ENCODE results near the gene NEK7.
"Not testable (repeated sequence)": the region's sequence is repeated elsewhere in the genome, so short reads cannot be mapped to it uniquely, and the experiment has no call there.

NEK7 gene

DNA sequence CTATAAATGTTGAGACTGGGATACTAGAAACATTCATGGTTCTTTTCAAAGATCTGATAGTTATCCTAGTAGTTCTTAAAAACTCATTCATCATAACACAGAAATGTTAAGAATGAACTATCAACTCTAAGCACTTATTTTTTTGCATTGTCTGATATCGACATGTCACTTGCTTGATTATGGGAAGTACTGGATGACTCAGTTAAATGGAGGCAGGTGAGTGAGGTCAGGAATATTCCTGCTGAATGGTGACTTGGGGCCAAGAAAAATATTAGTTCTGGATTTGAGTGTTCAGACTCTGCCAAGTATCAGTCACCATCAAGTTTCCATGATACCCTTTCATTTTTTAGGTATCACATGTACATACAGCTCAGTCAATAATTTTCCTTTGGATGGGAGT lies 63.6 kb downstream of the NEK7 start:
- no peak overlapping the region for H3K27ac ChIP-seq

DNA sequence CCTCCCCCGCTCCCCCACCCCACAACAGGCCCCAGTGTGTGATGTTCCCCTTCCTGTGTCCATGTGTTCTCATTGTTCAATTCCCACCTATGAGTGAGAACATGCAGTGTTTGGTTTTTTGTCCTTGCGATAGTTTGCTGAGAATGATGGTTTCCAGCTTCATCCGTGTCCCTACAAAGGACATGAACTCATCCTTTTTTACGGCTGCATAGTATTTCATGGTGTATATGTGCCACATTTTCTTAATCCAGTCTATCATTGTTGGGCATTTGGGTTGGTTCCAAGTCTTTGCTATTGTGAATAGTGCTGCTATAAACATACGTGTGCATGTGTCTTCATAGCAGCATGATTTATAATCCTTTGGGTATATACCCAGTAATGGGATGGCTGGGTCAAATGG lies 70.2 kb downstream of the NEK7 start:
- H3K27ac ChIP-seq: not testable (repeated sequence)

More for the DNA sequence above, 63.6 kb downstream of the NEK7 start:
- TF ChIP-seq, protein P1, sequence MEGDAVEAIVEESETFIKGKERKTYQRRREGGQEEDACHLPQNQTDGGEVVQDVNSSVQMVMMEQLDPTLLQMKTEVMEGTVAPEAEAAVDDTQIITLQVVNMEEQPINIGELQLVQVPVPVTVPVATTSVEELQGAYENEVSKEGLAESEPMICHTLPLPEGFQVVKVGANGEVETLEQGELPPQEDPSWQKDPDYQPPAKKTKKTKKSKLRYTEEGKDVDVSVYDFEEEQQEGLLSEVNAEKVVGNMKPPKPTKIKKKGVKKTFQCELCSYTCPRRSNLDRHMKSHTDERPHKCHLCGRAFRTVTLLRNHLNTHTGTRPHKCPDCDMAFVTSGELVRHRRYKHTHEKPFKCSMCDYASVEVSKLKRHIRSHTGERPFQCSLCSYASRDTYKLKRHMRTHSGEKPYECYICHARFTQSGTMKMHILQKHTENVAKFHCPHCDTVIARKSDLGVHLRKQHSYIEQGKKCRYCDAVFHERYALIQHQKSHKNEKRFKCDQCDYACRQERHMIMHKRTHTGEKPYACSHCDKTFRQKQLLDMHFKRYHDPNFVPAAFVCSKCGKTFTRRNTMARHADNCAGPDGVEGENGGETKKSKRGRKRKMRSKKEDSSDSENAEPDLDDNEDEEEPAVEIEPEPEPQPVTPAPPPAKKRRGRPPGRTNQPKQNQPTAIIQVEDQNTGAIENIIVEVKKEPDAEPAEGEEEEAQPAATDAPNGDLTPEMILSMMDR (conservative IDR thresholded peaks at IDR 0.05): no peak
- no peak for TF ChIP-seq ZFX (IDR thresholded peaks at IDR 0.05)

DNA sequence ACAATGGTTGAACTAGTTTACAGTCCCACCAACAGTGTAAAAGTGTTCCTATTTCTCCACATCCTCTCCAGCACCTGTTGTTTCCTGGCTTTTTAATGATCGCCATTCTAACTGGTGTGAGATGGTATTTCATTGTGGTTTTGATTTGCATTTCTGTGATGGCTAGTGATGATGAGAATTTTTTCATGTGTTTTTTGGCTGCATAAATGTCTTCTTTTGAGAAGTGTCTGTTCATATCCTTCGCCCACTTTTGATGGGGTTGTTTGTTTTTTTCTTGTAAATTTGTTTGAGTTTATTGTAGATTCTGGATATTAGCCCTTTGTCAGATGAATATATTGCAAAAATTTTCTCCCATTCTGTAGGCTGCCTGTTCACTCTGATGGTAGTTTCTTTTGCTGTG lies 70.7 kb downstream of the NEK7 start:
- H3K27ac ChIP-seq: not testable (repeated sequence)

DNA sequence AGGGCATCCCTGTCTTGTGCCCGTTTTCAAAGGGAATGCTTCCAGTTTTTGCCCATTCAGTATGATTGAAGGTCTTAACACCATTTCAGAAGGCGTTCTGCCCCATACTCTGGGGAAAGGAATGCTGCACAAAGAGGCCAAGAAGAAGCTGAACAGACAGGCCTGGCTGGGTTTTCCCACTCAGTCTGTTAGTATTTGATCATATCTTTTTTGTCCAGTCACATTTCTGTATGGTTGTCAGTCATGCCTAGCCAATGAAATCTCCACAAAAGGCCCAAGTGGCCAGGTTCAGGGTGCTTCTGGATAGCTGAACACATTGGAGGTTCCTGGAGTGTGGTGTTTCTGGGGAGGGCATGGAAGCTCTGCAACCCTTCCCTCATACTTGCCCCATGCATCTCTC lies 72.1 kb downstream of the NEK7 start:
- no peak for TF ChIP-seq ZFX (IDR thresholded peaks at IDR 0.05)
- TF ChIP-seq, protein P1 (conservative IDR thresholded peaks at IDR 0.05): no peak
- H3K27ac ChIP-seq: no peak overlapping the region

DNA sequence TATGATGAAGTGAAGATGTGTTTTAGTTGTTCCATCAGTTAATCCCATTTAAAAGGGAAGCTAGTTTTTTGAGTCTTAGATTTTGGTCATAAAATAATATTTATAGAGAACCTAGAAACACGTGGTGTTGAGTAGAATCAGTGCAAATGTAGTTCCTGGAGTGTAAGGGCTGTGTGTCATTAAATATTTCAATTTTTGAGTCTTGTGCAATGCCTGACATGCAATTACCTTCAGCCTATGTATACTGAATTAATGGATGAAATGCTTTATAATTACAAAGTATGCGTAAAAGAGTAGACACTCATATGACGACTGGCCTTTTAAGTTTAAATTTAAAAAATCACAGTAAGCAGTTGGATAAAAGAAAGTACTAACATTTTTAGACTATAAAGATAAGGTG lies 75.0 kb downstream of the NEK7 start:
- TF ChIP-seq, protein P1 (conservative IDR thresholded peaks at IDR 0.05): no peak
- TF ChIP-seq ZFX (IDR thresholded peaks at IDR 0.05): no peak
- H3K27ac ChIP-seq: no peak overlapping the region

DNA sequence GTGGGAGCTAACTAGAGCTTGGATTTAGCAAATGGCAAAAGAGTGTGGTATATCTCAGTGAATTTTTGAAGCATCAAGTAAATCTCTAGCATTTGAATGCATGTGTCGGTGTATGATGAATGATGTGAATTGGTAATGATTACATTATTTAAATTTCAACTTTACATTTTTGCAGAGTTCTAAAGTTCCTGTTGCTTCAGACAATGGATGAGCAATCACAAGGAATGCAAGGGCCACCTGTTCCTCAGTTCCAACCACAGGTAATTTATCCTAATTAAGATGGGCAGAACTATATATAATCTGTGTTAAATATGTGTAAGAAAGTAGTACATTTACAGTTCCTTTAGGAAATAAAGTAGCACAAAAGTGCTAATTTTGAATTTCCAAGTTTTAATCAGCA lies 75.6 kb downstream of the NEK7 start:
- H3K27ac ChIP-seq: no peak overlapping the region
- no peak for TF ChIP-seq ZFX (IDR thresholded peaks at IDR 0.05)
- TF ChIP-seq, protein P1 (conservative IDR thresholded peaks at IDR 0.05): no peak

DNA sequence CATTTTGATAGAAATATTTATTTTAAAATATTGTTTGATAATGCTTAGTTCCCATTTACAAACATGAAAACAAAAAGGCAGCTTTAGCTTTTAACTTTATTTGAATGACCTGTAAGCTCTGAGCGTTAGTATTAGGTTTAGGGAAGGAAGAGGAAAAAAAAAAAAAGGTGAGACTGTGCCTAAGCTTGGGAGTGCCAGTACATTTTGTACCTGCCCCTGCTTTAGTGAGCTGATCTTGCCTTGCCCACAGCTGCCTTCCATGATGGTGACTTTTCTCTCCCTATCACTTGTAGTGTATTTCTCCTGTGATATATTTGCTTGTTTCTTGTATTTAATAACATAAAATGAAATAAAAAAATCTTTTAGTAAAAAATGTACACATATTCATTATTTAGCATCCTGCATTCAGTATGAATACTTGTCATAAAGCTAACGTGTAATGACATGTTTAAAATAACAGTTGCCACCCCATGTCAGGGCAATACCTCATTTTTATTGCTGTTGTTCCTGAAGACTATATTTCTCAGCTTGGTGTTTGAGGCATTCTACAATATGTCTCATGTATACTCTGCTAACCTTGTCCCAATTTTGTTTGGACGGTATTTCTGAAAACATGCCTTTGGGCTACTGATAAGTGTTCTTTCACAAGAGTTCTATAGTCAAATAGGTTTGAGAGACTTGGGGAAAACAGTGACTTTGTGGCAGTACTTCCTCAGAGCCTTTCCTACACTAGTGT lies 76.3 kb downstream of the NEK7 start:
- H3K27ac ChIP-seq: no peak overlapping the region
- TF ChIP-seq, protein P1 (conservative IDR thresholded peaks at IDR 0.05): no peak
- TF ChIP-seq ZFX (IDR thresholded peaks at IDR 0.05): no peak

DNA sequence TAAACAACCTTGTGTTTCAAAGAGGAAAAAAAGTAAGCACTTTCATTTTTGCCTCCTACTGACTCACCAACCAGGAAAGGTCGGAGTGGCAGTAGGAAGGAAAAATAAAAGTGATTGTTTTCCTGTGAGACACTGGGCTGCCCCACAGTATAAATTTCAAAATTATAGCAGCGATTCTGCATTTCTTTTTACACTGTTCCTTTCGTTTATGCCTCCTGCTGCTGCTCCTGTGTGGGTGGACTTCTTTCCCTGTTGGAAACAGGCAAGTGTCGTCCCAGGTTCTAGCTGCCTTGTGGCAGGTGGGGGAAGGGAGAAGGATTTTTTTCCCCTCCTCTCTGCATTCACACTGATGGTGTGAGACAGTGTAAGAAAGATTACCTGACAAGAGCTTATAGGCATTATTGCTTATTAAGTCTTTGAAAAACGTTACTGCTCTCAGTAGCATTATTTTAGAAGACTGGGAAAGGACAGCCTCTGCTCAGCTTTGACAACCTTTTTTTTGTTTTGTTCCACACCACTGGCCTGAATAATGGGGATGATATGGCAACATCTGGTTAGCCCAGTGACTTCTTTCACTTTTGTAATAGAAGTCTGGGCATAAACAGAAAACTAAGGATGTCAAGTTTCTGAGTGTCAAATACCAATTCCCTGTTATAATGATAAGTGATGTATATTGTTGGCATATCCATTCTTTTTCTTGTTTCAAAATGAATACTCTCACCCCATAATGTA lies 77.9 kb downstream of the NEK7 start:
- TF ChIP-seq, protein P1 (conservative IDR thresholded peaks at IDR 0.05): no peak
- TF ChIP-seq ZFX (IDR thresholded peaks at IDR 0.05): no peak
- no peak overlapping the region for H3K27ac ChIP-seq

Data from C4-2B (cell line).